ENCODE data around the gene WDR5. TPM values are rescaled to one million over a fixed set of nuclear protein-coding genes. Genes with fewer than 3 reads are reported as not detected.

WDR5 gene
- polyA plus RNA-seq, 3 donors = 22.6 to 22.9 (median 22.9) TPM

Other genes starting within 250 kb of the WDR5 start
- gene VAV2, start 143.8 kb upstream of the WDR5 start, polyA plus RNA-seq = 10 to 100 TPM in 1 of 3 donors, 1 to 10 TPM in 2; 6.0 to 15.2 (median 6.9) TPM
- gene BRD3OS, start 110.6 kb upstream of the WDR5 start, polyA plus RNA-seq = 10 to 100 TPM in 1 of 3 donors, 1 to 10 TPM in 2; 7.4 to 13.6 (median 7.5) TPM
- 10 to 100 TPM in 1 of 3 donors, 1 to 10 TPM in 2; 6.3 to 15.9 (median 8.4) TPM for gene BRD3, start 68.1 kb upstream of the WDR5 start, polyA plus RNA-seq
- gene RNU6ATAC, start 28.5 kb downstream of the WDR5 start, polyA plus RNA-seq = not detected
- gene RXRA, start 190.4 kb downstream of the WDR5 start, polyA plus RNA-seq = 100 to 1,000 TPM in 1 of 3 donors, 10 to 100 TPM in 2; 30.9 to 114 (median 69.4) TPM